Stimulated activated CD4-positive, alpha-beta T cell treated with anti-CD3 and anti-CD28 coated beads, Interleukin-4, amount 100 ng/mL, for 1 hour (primary cell): Measurements from ENCODE around the gene FTO.

Source experiments
- DNase-seq: peaks from one replicate; pipeline ENCODE4 v3.0.0-alpha.2; 2020

The FTO gene

DNA sequence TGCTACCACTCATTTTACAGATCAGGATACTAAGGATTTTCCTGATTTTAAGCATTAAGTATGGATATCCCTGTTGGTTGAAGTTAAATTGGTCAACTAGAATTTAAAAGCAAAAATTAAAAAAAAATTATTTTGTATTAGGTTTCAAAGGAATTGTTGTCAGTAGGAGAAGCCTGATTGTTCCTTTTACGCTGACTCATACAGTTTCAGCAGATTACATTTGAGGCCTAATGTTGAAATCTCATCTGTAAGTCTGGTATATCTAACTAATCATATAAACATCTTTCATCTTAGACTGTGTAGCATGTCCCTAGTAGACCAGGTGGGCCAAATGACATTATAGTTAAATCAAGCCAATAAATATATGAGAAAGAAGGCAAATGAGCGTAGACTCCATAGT is 83.5 kb downstream of the FTO start:
- no peak for DNase-seq

DNA sequence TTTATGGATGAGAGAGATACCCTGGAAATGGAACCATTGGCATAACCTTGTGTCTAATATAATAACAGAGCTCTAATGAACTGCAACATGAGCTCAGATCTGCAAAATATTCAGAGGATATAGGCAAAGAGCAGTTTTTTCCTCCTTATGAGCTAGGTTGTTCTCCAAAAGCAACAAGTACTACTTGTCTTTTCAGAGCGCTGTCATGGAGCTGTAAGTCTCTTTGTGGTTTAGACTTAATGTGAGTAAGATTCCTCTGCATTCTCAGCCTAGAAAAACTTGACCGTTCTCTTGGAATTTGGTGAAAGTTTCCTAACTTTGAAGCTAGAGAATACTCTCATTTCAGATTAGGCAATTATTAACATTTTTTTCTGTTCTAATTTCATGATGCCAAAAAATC is 85.2 kb downstream of the FTO start:
- no peak for DNase-seq

GRCh38 chr16:53792161-53792951 is 88.4 kb downstream of the FTO start:
- DNase-seq, result no peak

DNA sequence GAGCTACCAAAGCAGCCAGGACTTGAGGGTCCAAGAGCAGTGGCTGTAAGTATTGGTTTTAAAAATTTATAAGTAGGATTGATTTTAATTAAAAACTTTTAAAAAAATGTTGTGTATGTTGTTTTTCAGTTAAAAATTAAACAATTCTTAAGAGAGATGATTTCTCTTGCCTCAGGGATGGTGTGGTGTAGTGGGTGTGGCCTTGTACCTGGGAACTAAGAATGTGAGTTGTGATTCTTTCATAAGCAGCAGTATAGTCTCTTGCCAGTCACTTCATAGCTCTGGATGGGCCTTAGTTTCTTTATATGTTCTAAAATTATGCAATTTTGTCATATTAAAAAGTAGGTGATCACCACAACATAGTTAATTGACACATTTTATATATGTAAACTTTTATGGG is 99.5 kb downstream of the FTO start:
- no peak for DNase-seq

DNA sequence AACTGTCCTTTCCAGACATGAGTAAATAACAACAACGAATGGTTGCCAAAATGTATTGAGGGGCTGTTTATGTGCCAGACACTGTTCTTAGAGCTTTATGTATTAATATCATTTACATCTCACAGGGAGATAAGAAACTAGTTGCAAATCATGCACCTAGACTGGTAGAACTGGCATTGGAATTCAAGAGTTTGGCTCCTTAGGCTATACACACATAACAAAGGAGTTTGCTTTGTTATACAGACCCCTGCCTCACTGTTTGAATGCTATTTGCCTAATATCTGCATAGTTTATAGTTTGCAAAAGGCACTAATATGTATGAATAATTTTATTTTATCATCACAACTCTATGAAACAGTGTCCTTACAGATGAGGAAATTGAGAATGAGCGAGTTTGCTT is 100.0 kb downstream of the FTO start:
- DNase-seq, result no peak

- no peak for DNase-seq
These were observed 100.5 kb downstream of the FTO start for GRCh38 chr16:53804467-53804866.

DNA sequence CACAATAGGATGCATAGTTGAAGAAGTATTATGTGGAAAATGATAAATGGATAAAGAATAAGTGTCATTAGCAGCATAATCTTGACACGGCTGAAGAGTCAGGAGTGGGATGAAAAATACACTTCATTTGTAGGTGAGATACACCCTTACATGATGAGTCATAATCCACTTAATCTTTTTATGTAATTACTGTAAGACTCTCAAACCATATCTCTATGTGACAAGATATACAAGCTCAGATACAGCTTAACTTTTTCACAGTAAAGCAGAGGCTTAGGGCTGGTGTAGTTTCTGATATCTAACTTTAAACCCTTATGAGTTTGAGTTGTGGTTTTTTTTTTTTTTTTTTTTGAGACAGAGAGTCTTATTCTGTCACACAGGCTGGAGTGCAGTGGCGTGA is 101.2 kb downstream of the FTO start:
- no peak for DNase-seq

DNA sequence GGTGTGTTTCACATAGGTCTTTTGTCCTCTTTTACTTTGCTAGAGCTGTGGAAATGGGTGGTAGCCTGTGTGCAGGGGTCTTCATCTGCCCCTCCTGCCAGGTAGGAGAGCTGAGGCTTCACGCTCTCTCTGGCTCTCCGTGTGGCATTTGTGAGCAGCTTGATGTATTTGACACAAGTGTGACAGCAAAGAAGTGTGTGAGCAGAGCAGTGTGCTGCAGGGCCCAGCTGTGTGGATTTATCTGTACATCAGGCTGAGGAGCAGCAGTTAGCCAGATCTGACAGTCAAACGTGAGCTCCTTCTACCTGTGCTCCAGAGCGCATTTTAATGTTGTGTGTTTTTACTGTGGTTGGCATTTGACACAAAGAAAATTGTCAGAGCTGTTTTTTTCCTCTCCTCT is 101.8 kb downstream of the FTO start:
- DNase-seq, result no peak

- DNase-seq, result no peak
These were observed 105.4 kb downstream of the FTO start for GRCh38 chr16:53809088-53809932.

- no peak for DNase-seq
These were observed 109.0 kb downstream of the FTO start for GRCh38 chr16:53812914-53813313.

DNA sequence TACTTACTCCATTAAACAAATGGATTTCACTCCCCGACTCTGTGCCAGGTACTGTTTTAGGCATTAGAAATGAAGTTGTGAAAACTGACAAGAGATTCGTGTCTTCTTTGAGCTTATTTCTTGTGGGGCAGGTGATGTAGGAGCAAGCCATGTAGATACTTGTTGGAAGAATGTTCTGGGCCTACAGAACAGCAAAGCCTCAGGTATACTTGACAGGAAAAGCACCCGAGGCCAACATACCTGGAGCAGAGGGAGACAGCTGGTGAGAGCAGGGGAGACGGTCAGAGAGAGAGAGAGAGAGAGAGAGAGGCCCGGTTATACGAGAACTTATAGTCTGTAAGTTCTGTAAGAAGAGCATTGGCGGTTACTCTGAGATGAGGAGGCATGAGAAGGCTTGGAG is 110.8 kb downstream of the FTO start:
- no peak for DNase-seq

GRCh38 chr16:53816211-53816836 is 112.4 kb downstream of the FTO start:
- DNase-seq, result no peak

- no peak for DNase-seq
These were observed 113.3 kb downstream of the FTO start for GRCh38 chr16:53817117-53817755.

GRCh38 chr16:53817812-53818550 is 114.0 kb downstream of the FTO start:
- no peak for DNase-seq

- no peak for DNase-seq
These were observed 117.5 kb downstream of the FTO start for GRCh38 chr16:53821487-53821886.

DNA sequence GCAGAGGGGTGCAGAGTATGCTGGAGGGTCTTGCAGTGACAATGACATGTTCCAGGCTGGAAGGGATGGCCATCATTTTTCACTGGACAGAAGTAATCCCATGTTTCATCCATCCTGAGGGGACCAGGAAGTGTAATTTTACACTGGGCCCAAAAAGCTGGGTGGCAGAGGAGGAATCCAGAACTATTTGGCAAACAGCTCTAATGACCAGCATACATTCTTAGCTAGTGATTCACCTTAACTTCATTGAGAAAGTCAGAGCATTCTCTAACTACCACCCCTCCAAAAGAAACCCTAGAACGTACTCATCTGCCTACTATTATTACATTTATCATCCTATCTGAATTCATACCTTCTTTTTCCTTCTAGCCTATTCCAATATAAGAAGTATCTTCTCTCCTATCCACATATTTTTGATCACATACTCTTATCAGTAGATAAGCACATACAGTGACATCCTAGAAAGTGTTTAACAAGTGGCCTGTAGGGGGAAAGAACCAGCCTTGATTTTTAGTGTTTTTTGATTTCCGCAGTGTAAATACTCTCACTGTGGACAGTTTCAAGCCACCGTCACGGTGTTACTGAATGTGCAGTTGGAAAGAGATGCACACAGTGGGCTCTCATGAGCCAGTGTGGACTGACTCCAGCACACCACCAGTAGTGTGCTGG is 118.1 kb downstream of the FTO start:
- no peak for DNase-seq

DNA sequence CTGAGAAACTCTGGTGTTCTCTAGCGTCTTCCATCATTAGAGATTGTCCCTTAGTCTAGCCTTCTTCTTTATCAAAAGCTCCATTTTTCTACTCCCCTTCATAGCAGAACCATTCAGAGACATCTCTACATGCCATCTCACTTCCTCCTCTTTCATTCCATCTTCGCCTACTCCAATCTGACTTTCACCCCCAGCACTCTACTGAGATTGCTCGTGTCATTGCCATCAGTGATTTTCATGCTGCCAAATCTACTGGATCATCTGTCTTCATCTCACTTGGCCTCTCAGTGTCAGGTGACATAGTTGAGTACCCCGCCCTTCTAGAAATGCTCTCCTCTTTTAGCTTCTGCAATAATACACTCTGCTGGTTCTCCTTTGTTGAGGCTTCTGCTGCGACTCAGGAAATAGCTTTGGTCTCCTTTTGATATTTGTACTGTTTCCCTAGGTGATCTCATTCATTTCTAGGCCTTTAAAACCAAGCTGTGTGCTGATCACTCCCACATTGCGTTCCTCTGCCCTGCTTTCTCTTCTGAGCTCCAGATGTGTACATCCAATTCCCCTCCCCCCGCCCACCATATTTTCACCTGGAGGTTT is 119.1 kb downstream of the FTO start:
- DNase-seq, result no peak

- no peak for DNase-seq
These were observed 122.7 kb downstream of the FTO start for GRCh38 chr16:53826658-53827057.

DNA sequence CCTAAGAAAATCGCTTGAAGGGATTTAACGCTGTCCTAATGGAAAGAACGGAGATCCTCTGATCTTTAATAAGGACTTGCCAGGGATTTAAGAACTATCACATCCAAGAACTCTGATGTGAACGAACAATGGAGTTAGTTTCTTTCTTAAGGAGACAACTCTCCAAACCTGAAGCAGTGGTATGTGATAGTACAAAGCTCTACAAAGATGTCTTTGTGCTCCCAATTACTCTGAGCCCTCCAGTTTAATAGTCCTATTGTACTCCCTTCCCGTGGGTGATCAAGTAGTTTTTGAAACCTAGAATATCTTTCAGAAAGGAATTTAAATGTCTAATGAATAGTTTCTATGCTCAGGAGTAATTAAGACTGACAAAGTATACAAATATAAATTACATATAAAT is 123.8 kb downstream of the FTO start:
- DNase-seq, result no peak

DNA sequence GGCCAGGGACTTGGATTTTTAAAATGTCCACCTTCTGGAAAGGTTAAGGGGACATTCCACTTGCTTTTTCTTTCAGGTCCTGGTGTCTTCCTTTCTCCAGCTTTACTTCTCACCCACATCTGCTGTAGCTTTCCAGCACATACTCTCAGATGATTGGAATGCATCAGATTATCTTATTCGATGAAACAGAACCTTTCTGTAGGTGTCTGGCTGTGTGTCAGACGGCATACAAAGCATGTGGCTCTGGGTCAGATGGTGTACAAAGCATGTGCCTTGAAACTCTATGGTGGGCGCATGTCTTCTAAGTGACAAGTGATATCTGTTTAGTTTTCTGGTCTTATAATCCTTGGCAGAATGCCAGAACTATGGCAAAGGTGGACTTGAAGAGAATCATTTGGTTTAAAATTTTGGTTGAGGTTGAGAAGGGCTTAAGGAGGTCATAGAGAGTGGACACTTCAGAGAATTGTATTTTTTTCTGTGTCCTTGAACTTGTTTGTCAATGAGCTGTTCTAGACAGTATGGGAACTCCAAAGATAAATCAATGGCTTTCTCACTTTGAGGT is 125.3 kb downstream of the FTO start:
- no peak for DNase-seq

GRCh38 chr16:53832896-53833544 is 129.1 kb downstream of the FTO start:
- DNase-seq, result no peak
